GM13976 (cell line): ENCODE data around the gene POLR2E.
A peak's percentile ranks its signal among the peaks of the same experiment; 100 is the strongest.

ENCODE experiments used
- DNase-seq: peaks from one replicate; pipeline ENCODE4 v3.0.0; 2012; ENCODE audit warnings: low spot score
- in situ Hi-C: fragments of 300-500 bp; cut with MboI; formaldehyde crosslinking; loops from one replicate; pipeline ENCODE4 v1.12.0; 2022; ENCODE audit warnings: low sequenced_read_pairs, mixed read lengths, inconsistent platforms; ENCODE audit not compliant: unreplicated experiment
- TF ChIP-seq, protein P1 (sequence below): IDR thresholded peaks from 2 replicates; pipeline ENCODE4 v1.5.1; 2012; ENCODE audit warnings: borderline replicate concordance, mild to moderate bottlenecking; ENCODE audit not compliant: insufficient read depth; ENCODE audit errors: extremely low read depth, missing control alignments, control extremely low read depth

Gene POLR2E

DNA sequence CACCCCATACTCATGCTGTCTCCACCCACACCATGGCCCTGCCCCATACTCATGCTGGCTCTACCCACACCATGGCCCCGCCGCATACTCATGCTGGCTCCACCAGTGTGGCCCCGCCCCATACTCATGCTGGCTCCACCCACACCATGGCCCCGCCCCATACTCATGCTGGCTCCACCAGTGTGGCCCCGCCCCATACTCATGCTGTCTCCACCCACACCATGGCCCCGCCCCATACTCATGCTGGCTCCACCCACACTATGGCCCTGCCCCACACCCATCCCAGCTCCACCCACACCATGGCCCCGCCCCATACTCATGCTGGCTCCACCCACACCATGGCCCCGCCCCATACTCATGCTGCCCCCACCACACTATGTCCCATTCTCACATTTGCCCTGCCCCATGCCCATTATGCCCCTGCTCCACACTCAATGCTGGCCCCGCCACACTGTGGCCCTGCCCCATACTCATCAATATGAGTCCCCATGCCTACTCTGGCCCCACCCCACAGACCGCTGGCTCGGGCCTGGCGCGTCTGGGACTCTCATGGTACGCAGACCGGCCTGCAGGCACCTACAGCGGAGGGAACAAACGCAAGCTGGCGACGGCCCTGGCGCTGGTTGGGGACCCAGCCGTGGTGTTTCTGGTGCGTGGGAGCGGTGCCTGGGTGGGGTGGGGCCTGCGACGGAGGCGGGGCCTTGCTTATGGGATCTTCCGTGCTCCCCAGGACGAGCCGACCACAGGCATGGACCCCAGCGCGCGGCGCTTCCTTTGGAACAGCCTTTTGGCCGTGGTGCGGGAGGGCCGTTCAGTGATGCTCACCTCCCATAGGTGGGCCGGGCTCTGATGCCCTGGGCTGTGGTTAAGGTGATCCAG, 31.9 kb downstream of the POLR2E start:
- in situ Hi-C loops = no loop called here
- peak; percentile 72 for DNase-seq
- TF ChIP-seq, protein P1, sequence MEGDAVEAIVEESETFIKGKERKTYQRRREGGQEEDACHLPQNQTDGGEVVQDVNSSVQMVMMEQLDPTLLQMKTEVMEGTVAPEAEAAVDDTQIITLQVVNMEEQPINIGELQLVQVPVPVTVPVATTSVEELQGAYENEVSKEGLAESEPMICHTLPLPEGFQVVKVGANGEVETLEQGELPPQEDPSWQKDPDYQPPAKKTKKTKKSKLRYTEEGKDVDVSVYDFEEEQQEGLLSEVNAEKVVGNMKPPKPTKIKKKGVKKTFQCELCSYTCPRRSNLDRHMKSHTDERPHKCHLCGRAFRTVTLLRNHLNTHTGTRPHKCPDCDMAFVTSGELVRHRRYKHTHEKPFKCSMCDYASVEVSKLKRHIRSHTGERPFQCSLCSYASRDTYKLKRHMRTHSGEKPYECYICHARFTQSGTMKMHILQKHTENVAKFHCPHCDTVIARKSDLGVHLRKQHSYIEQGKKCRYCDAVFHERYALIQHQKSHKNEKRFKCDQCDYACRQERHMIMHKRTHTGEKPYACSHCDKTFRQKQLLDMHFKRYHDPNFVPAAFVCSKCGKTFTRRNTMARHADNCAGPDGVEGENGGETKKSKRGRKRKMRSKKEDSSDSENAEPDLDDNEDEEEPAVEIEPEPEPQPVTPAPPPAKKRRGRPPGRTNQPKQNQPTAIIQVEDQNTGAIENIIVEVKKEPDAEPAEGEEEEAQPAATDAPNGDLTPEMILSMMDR = no peak

DNA sequence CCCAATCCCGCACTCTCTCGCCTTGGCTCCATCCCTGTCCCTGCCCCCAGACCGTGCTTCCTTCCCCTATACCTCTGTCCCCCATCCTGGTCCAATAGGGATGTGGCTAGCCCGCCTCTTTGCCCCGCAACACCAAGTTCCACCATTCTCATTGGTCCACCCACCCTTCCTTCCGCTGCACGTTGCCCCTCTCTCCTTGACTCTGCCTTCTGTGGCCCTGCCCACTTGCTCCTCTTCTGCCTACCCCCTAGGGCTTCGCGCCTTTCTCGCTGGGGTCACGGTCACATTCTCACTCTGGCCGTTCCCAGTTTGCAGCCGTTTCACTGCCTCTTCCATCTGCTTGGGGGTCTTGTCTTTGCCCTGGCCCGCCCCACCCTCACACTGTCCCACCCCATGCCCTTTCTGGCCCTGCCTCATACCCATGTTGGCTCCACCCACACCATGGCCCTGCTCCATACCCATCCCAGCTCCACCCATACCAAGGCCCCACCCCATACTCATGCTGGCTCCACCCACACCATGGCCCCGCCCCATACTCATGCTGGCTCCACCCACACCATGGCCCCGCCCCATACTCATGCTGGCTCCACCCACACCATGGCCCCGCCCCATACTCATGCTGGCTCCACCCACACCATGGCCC, 32.7 kb downstream of the POLR2E start:
- in situ Hi-C loops = no loop called here
- DNase-seq = peak; percentile 71

DNA sequence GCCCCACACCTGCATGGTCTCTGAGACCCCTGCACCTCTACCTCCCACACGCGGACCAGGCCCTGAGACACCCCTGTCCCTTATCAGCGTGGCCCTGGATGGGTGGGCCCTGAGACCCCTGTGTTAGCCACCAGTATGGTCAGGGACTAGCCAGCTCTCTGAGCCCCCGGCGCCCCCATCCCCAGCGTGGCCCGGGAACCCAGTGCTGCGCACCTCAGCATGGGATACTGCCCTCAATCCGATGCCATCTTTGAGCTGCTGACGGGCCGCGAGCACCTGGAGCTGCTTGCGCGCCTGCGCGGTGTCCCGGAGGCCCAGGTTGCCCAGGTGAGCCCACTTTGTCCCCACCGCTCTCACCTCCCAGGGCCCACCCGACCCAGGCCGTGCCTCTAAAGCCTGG, 33.2 kb downstream of the POLR2E start:
- TF ChIP-seq, protein P1 = no peak
- DNase-seq = no peak
- in situ Hi-C loops = no loop called here

More for the DNA sequence above, 32.7 kb downstream of the POLR2E start:
- TF ChIP-seq, protein P1 = no peak

DNA sequence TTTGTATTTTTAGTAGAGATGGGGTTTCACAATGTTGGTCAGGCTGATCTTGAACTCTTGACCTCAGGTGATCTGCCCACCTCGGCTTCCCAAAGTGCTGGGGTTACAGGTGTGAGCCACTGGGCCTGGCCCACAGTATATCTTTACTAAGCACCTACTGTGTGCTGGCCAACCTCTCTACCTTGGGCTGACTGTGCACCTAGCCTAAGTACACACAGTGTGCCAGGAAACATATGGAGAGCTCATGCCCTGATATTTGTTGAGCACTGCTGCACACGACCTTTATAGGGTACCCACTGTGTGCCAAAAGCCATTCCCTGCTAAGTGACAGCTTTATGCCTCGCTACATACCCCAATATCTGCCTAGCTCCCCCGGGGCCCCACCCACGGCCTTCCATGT, 34.5 kb downstream of the POLR2E start:
- TF ChIP-seq, protein P1 = no peak
- in situ Hi-C loops = no loop called here
- no peak for DNase-seq

DNA sequence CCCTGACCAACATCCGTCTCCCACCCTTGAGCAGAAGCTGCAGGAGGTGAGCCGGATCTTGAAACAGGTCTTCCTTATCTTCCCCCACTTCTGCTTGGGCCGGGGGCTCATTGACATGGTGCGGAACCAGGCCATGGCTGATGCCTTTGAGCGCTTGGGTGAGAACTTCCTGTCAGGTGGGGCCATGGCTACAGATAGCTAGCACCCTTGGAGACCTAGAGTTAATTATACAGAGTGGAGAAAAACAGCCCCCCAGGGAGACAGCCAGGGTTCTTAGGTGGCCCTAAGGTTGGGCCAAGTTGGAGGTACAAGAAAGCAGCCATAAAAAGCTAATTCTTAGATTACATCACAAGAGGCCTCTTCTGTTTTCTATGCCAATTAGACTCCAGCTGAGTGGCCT, 37.1 kb downstream of the POLR2E start:
- TF ChIP-seq, protein P1 = no peak
- in situ Hi-C loops = no loop called here
- no peak for DNase-seq

DNA sequence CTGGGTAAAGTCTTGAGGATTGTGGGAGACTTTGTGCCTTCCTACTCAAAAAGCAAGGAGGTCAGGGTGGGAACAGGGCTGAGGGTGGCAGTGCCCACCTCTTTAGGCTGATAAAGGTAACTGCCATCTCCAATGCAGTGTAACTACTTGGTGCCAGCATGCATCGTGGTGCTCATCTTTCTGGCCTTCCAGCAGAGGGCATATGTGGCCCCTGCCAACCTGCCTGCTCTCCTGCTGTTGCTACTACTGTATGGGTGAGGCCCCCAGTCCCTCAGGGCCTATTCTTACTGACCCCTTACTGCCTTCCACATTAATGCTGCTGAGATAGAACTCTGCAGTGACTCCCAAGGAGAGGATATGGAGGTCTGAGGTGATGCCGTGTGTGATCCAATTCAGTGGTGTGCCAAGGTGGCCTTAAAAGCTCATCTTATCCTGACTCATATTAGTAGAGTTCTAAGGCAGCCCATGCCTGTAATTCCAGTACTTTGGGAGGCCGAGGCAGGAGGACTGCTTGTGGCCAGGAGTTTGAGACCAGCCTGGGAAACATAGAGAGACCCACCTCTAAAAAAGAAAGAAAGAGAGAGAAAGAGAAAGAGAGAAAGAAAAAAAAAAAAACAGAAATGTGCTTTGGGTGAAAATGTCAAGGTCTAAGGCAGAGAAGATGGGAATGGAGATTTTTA, 37.9 kb downstream of the POLR2E start:
- TF ChIP-seq, protein P1 = peak; percentile 41
- in situ Hi-C loops = no loop called here
- DNase-seq = no peak
